Liver (tissue), 3 donors: Measurements from ENCODE around the gene SRGN.

Experiments
- CTCF ChIP-seq: fragments of 150-350 bp; IDR thresholded peaks from 2 replicates; pipeline ENCODE4 v1.5.1; 2017; ENCODE audit warnings: improper control_type of control experiment, low read depth, low read length; ENCODE audit not compliant: missing input control
- EGR1 ChIP-seq, 2 donors: IDR thresholded peaks; 2 replicates each; pipeline ENCODE4 v1.6.1; 2016 to 2018; ENCODE audit warnings: antibody characterized with exemption in 2 of 2, low read depth in 2 of 2
- FOXA1 ChIP-seq: IDR thresholded peaks from 2 replicates; pipeline ENCODE4 v1.6.1; 2016; ENCODE audit warnings: antibody characterized with exemption
- GABPA ChIP-seq, 2 donors: IDR thresholded peaks in 1 of 2; conservative IDR thresholded peaks in 1 of 2; 2 replicates each; pipeline ENCODE4 v1.6.1; 2016; ENCODE audit warnings: antibody characterized with exemption in 2 of 2, mild to moderate bottlenecking in 1 of 2, moderate library complexity in 1 of 2
- HNF4G ChIP-seq: IDR thresholded peaks from 2 replicates; pipeline ENCODE4 v1.6.1; 2016; ENCODE audit warnings: antibody characterized with exemption
- JUND ChIP-seq, 2 donors: IDR thresholded peaks; 2 replicates each; pipeline ENCODE4 v1.6.1; 2016; ENCODE audit warnings: antibody characterized with exemption in 2 of 2
- MAX ChIP-seq: IDR thresholded peaks from 2 replicates; pipeline ENCODE4 v1.6.1; 2016; ENCODE audit warnings: antibody characterized with exemption
- RAD21 ChIP-seq, 2 donors: IDR thresholded peaks; 2 replicates each; pipeline ENCODE4 v1.6.1; 2016; ENCODE audit warnings: antibody characterized with exemption in 2 of 2, mild to moderate bottlenecking in 2 of 2
- REST ChIP-seq: IDR thresholded peaks from 2 replicates; pipeline ENCODE4 v1.6.1; 2016; ENCODE audit warnings: antibody characterized with exemption, mild to moderate bottlenecking
- RXRA ChIP-seq, 2 donors: IDR thresholded peaks; 2 replicates each; pipeline ENCODE4 v1.6.1; 2017 to 2018; ENCODE audit warnings: antibody characterized with exemption in 2 of 2, mild to moderate bottlenecking in 1 of 2
- SP1 ChIP-seq: IDR thresholded peaks from 2 replicates; pipeline ENCODE4 v1.6.1; 2018; ENCODE audit warnings: antibody characterized with exemption, mild to moderate bottlenecking
- TAF1 ChIP-seq: conservative IDR thresholded peaks from 2 replicates; pipeline ENCODE4 v1.6.1; 2016; ENCODE audit warnings: antibody characterized with exemption, mild to moderate bottlenecking
- YY1 ChIP-seq: IDR thresholded peaks from 2 replicates; pipeline ENCODE4 v1.6.1; 2016; ENCODE audit warnings: antibody characterized with exemption, mild to moderate bottlenecking
- ZBTB33 ChIP-seq: IDR thresholded peaks from 2 replicates; pipeline ENCODE4 v1.6.1; 2016; ENCODE audit warnings: antibody characterized with exemption
- donor health status: healthy.
- donor health status: healthy.

GRCh38 chr10:69062901-69063300, 25.0 kb upstream of the SRGN start:
- TF ChIP-seq YY1 (no peak), TAF1 (no peak), CTCF (no peak), HNF4G (no peak), GABPA (IDR thresholded peaks at IDR 0.05 in 1 of 2, conservative IDR thresholded peaks at IDR 0.05 in 1 of 2) (no peak), REST (no peak), RAD21 (IDR thresholded peaks at IDR 0.05) (no peak), FOXA1 (no peak), SP1 (no peak), ZBTB33 (no peak), RXRA (IDR thresholded peaks at IDR 0.05) (no peak), MAX (no peak), JUND (IDR thresholded peaks at IDR 0.05) (no peak), EGR1 (IDR thresholded peaks at IDR 0.05; ENCODE audit: low read depth in 2 of 2) (no peak)
